Retinal pigment epithelial cell (primary cell): ENCODE measurements around the gene RIT2.

Experiments used
- DNase-seq: peaks from one replicate; pipeline ENCODE4 v3.0.0-alpha.2; 2010; ENCODE audit warnings: low read depth
- H3K4me3 ChIP-seq: 2 replicates; pipeline ENCODE4 v1.5.1; 2011; ENCODE audit warnings: mild to moderate bottlenecking, low read length, control low read depth, moderate library complexity
- TF ChIP-seq, protein P1 (sequence below): conservative IDR thresholded peaks from 2 replicates; pipeline ENCODE4 v1.5.1; 2011; ENCODE audit warnings: low read depth, low read length, control low read depth, inconsistent platforms

The RIT2 gene

DNA sequence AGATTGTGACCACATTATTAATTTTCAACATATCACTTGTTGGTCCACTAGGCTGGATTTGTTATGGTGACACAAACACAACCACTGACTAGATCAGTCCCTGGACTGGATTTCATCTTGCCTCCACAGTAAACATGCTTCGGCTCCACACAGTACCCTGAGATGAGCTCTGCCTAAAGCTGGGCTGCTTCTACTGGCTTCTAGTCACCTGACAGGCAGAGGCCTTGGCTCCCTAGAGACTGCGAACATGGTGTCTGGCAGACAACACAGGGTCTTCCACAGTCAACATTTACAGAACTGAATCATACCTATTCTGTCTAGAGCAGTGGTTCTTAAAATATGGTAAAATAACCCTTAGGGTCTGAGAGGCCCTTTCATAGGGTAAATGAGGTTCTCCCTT lies 69.2 kb downstream of the RIT2 start:
- H3K4me3 ChIP-seq = no peak overlapping the region
- no peak for DNase-seq
- TF ChIP-seq, protein P1, sequence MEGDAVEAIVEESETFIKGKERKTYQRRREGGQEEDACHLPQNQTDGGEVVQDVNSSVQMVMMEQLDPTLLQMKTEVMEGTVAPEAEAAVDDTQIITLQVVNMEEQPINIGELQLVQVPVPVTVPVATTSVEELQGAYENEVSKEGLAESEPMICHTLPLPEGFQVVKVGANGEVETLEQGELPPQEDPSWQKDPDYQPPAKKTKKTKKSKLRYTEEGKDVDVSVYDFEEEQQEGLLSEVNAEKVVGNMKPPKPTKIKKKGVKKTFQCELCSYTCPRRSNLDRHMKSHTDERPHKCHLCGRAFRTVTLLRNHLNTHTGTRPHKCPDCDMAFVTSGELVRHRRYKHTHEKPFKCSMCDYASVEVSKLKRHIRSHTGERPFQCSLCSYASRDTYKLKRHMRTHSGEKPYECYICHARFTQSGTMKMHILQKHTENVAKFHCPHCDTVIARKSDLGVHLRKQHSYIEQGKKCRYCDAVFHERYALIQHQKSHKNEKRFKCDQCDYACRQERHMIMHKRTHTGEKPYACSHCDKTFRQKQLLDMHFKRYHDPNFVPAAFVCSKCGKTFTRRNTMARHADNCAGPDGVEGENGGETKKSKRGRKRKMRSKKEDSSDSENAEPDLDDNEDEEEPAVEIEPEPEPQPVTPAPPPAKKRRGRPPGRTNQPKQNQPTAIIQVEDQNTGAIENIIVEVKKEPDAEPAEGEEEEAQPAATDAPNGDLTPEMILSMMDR = no peak

DNA sequence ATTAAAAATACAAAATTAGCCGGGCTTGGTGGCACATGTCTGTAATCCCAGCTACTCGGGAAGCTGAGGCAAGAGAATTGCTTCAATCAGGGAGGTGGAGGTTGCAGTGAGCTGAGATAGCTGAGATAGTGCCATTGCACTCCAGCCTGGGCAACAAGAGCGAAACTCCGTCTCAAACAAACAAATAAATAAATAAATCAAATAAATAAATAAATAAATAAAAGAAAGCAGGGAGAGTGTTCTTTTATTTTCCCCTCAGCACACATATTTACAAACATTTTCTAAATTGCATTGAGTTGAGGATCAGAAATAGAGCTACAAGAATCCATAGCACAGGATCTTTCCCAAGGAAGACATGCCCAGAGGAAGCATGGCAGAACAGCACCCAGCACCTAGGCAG lies 71.9 kb downstream of the RIT2 start:
- TF ChIP-seq, protein P1 = no peak
- H3K4me3 ChIP-seq = no peak overlapping the region
- DNase-seq = no peak

DNA sequence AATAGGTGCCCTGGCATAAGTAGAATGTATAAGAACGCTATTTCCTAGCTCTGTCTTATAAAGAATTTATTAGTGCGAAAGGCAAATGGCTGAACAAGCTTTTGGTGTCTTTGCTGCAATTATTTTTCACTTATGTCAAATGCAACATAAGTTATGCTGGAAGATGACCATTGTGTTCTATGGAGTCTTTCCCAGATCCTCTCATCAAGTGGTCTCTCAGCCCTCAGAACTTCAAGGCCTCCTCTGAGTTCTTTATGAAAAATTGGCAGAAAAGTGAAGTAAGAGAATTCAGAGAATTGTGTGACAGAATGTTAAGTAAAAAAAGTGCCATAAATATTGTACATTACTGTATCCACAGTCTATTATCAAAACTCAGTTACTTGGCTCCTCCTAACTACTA lies 75.2 kb downstream of the RIT2 start:
- no peak for DNase-seq
- TF ChIP-seq, protein P1 = no peak
- no peak overlapping the region for H3K4me3 ChIP-seq

DNA sequence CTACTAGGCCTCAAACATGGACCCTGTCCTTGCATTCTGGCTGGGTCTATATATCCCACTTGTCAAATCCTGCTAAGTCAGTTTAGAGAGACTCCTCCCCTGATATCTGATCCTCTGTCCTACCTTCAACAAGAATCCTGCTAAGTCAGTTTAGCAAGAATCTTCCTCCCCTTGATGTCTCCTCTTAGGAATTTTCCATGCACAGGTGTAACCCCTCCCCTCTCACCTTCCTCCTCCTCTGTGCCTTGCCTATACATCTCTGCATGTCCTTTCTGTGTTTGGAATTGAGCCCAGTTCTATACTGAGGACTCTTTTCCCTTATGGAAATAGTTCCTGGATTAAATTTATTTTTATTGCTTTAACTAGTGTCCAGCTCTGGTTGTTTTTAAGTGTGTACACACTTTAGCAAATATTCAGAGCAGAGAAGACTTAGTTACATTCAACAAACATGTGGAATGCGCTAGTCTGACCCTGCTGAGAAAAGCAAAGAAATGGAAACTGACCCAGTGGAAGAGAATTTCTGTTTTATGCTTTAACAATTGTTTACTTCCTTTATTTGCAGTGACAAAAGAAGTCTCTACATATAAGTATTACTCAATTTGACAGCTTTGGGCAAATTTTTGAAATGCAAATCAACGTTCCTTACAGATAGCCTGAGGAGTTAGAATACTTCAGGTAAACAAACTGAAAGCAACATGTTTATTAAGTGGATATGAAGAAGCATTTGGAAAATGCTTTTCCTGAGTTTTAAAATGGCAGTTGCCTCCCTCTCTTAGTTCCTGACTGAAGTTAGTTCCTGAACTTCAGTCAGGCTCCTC lies 80.6 kb downstream of the RIT2 start:
- TF ChIP-seq, protein P1 = no peak
- no peak overlapping the region for H3K4me3 ChIP-seq
- no peak for DNase-seq

DNA sequence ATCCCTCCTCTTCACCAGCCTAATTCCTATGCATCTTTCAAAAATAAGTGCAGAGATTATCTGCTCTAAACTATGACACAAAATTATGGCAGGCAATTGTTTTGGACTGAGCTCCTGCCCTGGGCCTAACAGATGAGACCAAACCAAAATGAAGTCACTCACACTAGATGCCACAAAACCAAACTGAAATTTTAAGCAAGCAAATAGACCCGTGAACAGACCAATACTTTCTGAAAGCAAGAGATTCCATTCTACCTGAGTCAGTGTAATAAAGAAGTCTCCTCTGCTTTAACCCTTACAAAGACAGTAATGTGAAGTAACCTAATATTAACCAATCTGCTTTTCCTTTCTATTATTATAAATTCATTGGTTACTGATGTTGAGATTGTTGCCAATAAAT lies 84.3 kb downstream of the RIT2 start:
- H3K4me3 ChIP-seq = no peak overlapping the region
- DNase-seq = no peak
- TF ChIP-seq, protein P1 = no peak

DNA sequence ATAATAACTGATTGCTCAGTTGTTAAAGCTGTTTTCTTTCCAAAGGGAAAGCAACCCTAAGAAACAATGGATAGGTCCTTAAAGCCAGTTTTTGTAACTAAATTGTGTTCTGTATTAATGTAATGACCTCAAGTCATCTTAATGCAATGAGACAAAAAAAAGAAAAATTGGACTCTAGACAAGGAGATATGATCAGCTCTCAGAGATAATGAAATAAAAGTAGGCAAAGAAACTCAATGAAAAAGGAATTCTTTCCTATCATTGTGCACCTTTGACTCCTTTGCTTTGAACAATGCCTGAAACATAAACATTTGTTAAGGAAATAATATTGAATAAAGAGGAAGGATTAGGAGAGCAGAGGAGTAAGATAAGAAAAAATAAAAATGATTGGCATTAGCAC lies 86.1 kb downstream of the RIT2 start:
- H3K4me3 ChIP-seq = no peak overlapping the region
- TF ChIP-seq, protein P1 = no peak
- DNase-seq = no peak

DNA sequence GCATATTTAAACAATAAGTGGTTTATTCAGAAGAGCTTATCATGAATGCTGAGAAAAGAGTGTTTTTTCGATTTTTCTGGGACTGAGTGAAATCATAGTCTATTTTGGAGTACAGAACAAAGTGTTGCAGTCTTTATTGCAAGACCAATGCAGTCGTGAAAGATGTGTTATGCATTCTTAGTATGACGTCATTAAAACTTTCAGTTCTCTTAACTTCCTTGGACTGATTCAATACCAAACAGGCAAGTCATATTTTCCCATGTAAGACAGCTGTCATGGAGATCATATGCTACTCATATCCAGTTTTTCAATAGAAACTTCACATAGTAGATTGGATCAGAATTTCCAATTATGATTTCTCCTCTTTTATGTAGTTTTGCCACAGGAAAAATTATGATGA lies 92.6 kb downstream of the RIT2 start:
- TF ChIP-seq, protein P1 = no peak
- DNase-seq = no peak

More for the DNA sequence above, 92.6 kb downstream of the RIT2 start:
- no peak overlapping the region for H3K4me3 ChIP-seq
